Breast epithelium (tissue), 4 donors: ENCODE measurements around the gene ENOSF1. TPM values are rescaled to one million over a fixed set of nuclear protein-coding genes. Genes with fewer than 3 reads are reported as not detected.

Experiments used
- DNase-seq, 2 donors: peaks; one replicate each; pipeline ENCODE4 v3.0.0-alpha.2; 2019; ENCODE audit warnings: low spot score in 2 of 2
- H3K27ac ChIP-seq, 2 donors: fragments of 200-600 bp; sonication (generic) in 1 of 2; one replicate each; pipeline ENCODE4 v1.5.1; 2016 to 2019; ENCODE audit warnings: mild to moderate bottlenecking in 1 of 2
- H3K27me3 ChIP-seq, 2 donors: fragments of 200-600 bp; sonication (generic) in 1 of 2; one replicate each; pipeline versions ENCODE4 v1.5.1 to v1.6.0; 2017 to 2019; ENCODE audit warnings: control low read depth in 1 of 2, mild to moderate bottlenecking in 1 of 2
- H3K36me3 ChIP-seq: fragments of 200-600 bp; one replicate; pipeline ENCODE4 v1.5.1; 2019
- H3K4me1 ChIP-seq, 2 donors: fragments of 200-600 bp; sonication (generic); one replicate each; pipeline ENCODE4 v1.5.1; 2016 to 2019; ENCODE audit warnings: control low read depth in 1 of 2
- H3K4me3 ChIP-seq, 3 donors: fragments of 200-600 bp; sonication (generic); 1 replicate in 2 of 3; 2 replicates in 1 of 3; pipeline ENCODE4 v1.5.1; 2016 to 2019; ENCODE audit warnings: mild to moderate bottlenecking in 3 of 3, moderate library complexity in 2 of 3
- H3K9me3 ChIP-seq, 2 donors: fragments of 200-600 bp; sonication (generic) in 1 of 2; one replicate each; pipeline ENCODE4 v1.5.1; 2016 to 2019; ENCODE audit warnings: control low read depth in 1 of 2
- CTCF ChIP-seq, 3 donors: fragments of 450-650 bp; IDR thresholded peaks; one replicate each; pipeline ENCODE4 v1.5.1; 2016 to 2017; ENCODE audit warnings: antibody characterized with exemption in 3 of 3, mild to moderate bottlenecking in 3 of 3, moderate library complexity in 3 of 3
- POLR2A ChIP-seq: fragments of 450-650 bp; IDR thresholded peaks from one replicate; pipeline ENCODE4 v1.6.1; 2016; ENCODE audit warnings: antibody characterized with exemption, mild to moderate bottlenecking, moderate library complexity
- POLR2AphosphoS5 ChIP-seq, 3 donors: sonication (generic); formaldehyde crosslinking; IDR thresholded peaks; one replicate each; pipeline ENCODE4 v1.6.1; 2017; ENCODE audit warnings: antibody characterized with exemption in 3 of 3
- intact Hi-C: fragments of 100-400 bp; cut with DNase I; formaldehyde crosslinking; loops from one replicate; pipeline ENCODE4 v1.15.1; 2023; ENCODE audit warnings: low total_unique reads
- total RNA-seq, 3 donors: library from RNA; depleted of rRNA; stranded (reverse); fragments of >200 nt; gene quantifications; one replicate each; pipeline ENCODE4 v1.1.0, GENCODE V29; 2016

ENOSF1 gene
- total RNA-seq, 3 donors from 2014 or later, result 49.4 to 96.0 (median 90.1) TPM

DNA sequence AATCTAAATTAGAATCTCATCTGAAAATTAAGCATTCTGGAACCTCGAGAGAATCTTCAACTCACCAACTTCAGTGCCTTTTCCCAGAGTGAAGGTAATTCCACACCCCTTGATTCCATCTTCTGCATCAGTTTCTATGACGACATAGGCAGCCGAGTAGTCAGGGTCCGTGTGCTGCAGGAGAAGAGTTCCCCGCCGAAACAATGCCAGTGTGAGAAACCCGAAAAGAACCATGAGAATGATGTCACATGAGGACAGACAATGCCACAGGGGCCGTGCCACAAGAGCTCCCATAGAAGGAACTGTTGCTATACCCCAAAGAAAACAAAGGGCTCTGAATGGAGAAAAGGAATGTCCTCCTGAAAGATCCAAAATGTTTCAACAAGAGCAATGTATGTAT is 6.0 kb downstream of the ENOSF1 start:
- H3K27ac ChIP-seq, result no peak overlapping the region
- DNase-seq, result no peak
- H3K27me3 ChIP-seq, result no peaks in the 10 kb centered on the region
- no peak overlapping the region for H3K4me3 ChIP-seq
- H3K9me3 ChIP-seq, result no peaks in the 10 kb centered on the region
- no peaks in the 10 kb centered on the region for H3K36me3 ChIP-seq
- TF ChIP-seq POLR2A (no peak), POLR2AphosphoS5 (IDR thresholded peaks at IDR 0.05) (no peak), CTCF (IDR thresholded peaks at IDR 0.05) (no peak)
- intact Hi-C loops, result no loop called here
- peaks cover 0 to 7% of the 10 kb centered on the region in 2 donors for H3K4me1 ChIP-seq

- DNase-seq, result no peak
- Histone ChIP-seq H3K9me3 (no peaks in the 10 kb centered on the region), H3K4me1 (no peaks in the 10 kb centered on the region), H3K27ac (peak overlapping the region; percentile 81 to 84), H3K27me3 (no peaks in the 10 kb centered on the region), H3K36me3 (no peaks in the 10 kb centered on the region), H3K4me3 (no peak overlapping the region)
- no peak for TF ChIP-seq CTCF (IDR thresholded peaks at IDR 0.05)
- TF ChIP-seq POLR2AphosphoS5 (IDR thresholded peaks at IDR 0.05), result no peak
- no peak for TF ChIP-seq POLR2A
- intact Hi-C loops, result no loop called here
These were observed 9.0 kb downstream of the ENOSF1 start for GRCh38 chr18:703213-703967.

DNA sequence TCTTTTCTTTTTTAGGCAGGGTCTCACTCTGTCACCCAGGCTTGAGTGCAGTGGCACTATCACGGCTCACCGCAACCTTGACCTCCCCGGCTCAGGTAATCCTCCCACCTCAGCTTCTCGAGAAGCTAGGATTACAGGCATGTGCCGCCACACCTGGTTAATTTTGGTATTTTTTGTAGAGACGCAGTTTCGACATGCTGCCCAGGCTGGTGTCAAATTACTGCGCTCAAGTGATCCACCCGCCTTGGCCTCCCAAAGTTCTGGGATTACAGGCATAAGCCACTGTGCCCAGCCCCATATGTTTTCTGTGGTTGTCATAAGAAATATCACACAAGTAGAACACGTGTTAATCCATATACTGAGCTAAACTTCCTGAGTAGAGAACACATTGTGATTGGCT is 14.6 kb downstream of the ENOSF1 start:
- intact Hi-C loops, result no loop called here
- Histone ChIP-seq H3K9me3 (no peaks in the 10 kb centered on the region), H3K4me3 (no peak overlapping the region), H3K27ac (no peak overlapping the region), H3K27me3 (no peaks in the 10 kb centered on the region), H3K36me3 (no peaks in the 10 kb centered on the region), H3K4me1 (no peaks in the 10 kb centered on the region)
- DNase-seq, result no peak
- no peak for TF ChIP-seq POLR2A
- no peak for TF ChIP-seq POLR2AphosphoS5 (IDR thresholded peaks at IDR 0.05)
- no peak for TF ChIP-seq CTCF (IDR thresholded peaks at IDR 0.05)

DNA sequence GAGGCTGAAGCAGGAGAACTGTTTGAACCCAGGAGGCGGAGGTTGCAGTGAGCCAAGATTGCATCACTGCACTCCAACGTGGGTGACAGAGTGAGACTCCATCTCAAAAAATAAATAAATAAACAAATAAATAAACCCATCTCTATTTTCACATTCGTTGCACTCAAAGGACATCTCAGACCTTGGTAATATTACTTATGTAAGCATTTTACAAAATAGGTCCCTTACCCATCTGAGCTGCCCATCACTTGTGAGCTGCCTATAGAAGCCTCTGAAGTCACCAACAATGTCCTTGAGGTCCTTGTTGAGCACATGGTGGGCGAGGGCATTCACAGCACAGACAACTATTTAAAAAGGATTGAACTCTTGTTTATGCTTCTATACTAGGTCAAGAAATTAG is 15.4 kb downstream of the ENOSF1 start:
- no peaks in the 10 kb centered on the region for H3K36me3 ChIP-seq
- H3K27me3 ChIP-seq, result no peaks in the 10 kb centered on the region
- TF ChIP-seq POLR2AphosphoS5 (IDR thresholded peaks at IDR 0.05) (no peak), POLR2A (no peak), CTCF (IDR thresholded peaks at IDR 0.05) (no peak)
- no peak overlapping the region for H3K27ac ChIP-seq
- no peak for DNase-seq
- no peak overlapping the region for H3K4me3 ChIP-seq
- H3K9me3 ChIP-seq, result no peaks in the 10 kb centered on the region
- no peaks in the 10 kb centered on the region for H3K4me1 ChIP-seq
- intact Hi-C loops, result no loop called here

DNA sequence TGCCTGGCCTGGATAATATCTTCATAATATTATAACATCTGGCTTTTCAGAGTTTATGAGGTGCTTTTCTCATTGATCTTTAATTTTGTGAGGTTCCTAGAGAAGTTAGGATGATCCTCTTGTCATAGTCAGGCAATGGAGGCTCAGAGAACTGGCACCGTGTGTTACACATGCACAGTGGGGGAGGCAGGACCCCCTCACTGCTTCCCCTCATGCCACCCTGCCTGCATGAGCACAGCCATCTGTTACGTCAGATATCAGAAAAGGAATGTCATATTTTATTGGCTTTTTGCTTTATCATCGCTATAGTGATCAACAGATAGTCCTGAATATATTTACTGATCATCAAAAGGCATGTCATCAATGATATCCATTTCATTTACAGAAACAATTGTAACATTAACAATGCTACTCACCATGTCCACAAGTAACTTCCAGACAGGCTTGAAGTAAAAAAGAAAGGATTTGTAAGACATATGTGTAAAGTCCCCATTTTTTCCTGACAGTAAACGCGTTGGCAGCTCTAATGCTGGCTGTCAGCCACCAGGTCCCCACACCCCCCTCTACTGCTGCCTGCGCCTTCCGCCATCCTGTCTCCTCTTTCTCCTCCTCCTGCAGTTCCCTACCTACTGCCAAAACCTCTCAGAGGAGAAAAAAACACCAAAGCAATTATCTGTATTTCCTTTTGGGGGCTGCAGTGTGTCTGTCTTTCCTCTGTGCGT is 18.8 kb downstream of the ENOSF1 start:
- no peaks in the 10 kb centered on the region for H3K27me3 ChIP-seq
- no peaks in the 10 kb centered on the region for H3K4me1 ChIP-seq
- H3K9me3 ChIP-seq, result no peaks in the 10 kb centered on the region
- intact Hi-C loops, result no loop called here
- H3K36me3 ChIP-seq, result no peaks in the 10 kb centered on the region
- no peak for DNase-seq
- peak overlapping the region in 1 of 2 donors; percentile 57 for H3K27ac ChIP-seq
- no peak overlapping the region for H3K4me3 ChIP-seq
- TF ChIP-seq CTCF (IDR thresholded peaks at IDR 0.05), result no peak
- no peak for TF ChIP-seq POLR2A
- no peak for TF ChIP-seq POLR2AphosphoS5 (IDR thresholded peaks at IDR 0.05)
